Measurements from ENCODE around the gene HTR3E.

DNA sequence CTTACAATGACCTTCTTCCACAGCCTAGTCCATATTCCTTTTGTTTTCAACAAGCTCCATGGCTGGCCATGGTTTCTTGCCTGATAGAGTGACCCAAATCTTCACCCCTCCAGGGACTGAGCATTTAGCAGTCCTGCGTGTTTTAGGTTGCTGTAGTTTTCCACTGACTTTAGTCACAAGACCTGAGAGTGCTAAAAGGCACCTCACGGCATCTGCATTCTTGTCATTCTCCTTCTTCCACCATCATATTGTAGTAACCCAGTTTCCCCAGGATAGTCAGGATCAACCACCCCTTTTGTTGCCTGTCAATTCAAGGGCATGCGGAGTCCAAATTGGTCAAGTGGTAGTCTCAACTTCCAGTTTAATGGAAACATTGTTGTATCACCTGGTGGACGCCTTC lies 23.2 kb upstream of the HTR3E start:
- no peak for TF ChIP-seq EZH2phosphoT487 (IDR thresholded peaks at IDR 0.05)
- TF ChIP-seq, protein P1, sequence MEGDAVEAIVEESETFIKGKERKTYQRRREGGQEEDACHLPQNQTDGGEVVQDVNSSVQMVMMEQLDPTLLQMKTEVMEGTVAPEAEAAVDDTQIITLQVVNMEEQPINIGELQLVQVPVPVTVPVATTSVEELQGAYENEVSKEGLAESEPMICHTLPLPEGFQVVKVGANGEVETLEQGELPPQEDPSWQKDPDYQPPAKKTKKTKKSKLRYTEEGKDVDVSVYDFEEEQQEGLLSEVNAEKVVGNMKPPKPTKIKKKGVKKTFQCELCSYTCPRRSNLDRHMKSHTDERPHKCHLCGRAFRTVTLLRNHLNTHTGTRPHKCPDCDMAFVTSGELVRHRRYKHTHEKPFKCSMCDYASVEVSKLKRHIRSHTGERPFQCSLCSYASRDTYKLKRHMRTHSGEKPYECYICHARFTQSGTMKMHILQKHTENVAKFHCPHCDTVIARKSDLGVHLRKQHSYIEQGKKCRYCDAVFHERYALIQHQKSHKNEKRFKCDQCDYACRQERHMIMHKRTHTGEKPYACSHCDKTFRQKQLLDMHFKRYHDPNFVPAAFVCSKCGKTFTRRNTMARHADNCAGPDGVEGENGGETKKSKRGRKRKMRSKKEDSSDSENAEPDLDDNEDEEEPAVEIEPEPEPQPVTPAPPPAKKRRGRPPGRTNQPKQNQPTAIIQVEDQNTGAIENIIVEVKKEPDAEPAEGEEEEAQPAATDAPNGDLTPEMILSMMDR (IDR thresholded peaks at IDR 0.05) = no peak

All from neural progenitor cell (in vitro differentiated cells).